Stomach (tissue), 9 donors: ENCODE results near the gene CDH22. TPM values are rescaled to one million over a fixed set of nuclear protein-coding genes. Genes with fewer than 3 reads are reported as not detected.

Experiments
- DNase-seq, 2 donors: peaks; one replicate each; pipeline versions ENCODE4 v3.0.0 to v3.0.0-alpha.2; 2013 to 2019
- H3K27ac ChIP-seq, 5 donors: fragments of 200-600 bp in 4 of 5; sonication (generic) in 4 of 5; one replicate each; pipeline ENCODE4 v1.5.1; 2013 to 2019; ENCODE audit warnings: mild to moderate bottlenecking in 1 of 5, moderate library complexity in 1 of 5
- H3K27me3 ChIP-seq, 3 donors: fragments of 200-600 bp; sonication (generic); one replicate each; pipeline ENCODE4 v1.5.1; 2017 to 2019; ENCODE audit warnings: mixed run types in 1 of 3
- H3K36me3 ChIP-seq, 4 donors: fragments of 200-600 bp; sonication (generic); 1 replicate in 3 of 4; 2 replicates in 1 of 4; pipeline ENCODE4 v1.5.1; 2016 to 2019
- H3K4me1 ChIP-seq, 4 donors: fragments of 200-600 bp; sonication (generic); one replicate each; pipeline ENCODE4 v1.5.1; 2016 to 2019
- H3K4me3 ChIP-seq, 4 donors: fragments of 200-600 bp; sonication (generic) in 3 of 4; one replicate each; pipeline ENCODE4 v1.5.1; 2016 to 2019; ENCODE audit warnings: mild to moderate bottlenecking in 1 of 4
- H3K9me3 ChIP-seq, 4 donors: fragments of 200-600 bp; sonication (generic); one replicate each; pipeline ENCODE4 v1.5.1; 2016 to 2019
- EP300 ChIP-seq: sonication (generic); formaldehyde crosslinking; IDR thresholded peaks from one replicate; pipeline ENCODE4 v1.6.1; 2017; ENCODE audit warnings: antibody characterized with exemption
- POLR2A ChIP-seq, 4 donors: fragments of 450-650 bp; IDR thresholded peaks; one replicate each; pipeline ENCODE4 v1.6.1; 2016; ENCODE audit warnings: antibody characterized with exemption in 4 of 4, control low read depth in 2 of 4, mild to moderate bottlenecking in 1 of 4, moderate library complexity in 1 of 4
- POLR2AphosphoS5 ChIP-seq, 3 donors: sonication (generic); formaldehyde crosslinking; IDR thresholded peaks; one replicate each; pipeline ENCODE4 v1.6.1; 2016; ENCODE audit warnings: antibody characterized with exemption in 3 of 3
- WGBS, 5 donors: extraction: QIAGEN DNeasy Blood & Tissue Kit in 3 of 5; methylation state at CpG; one replicate each; pipeline versions ENCODE4 v1.1.5 to v1.1.7; 2013 to 2018; 5-methylcytosine and 5-hydroxymethylcytosine counted together
- intact Hi-C: fragments of 100-400 bp; cut with DNase I; formaldehyde crosslinking; loops from one replicate; pipeline ENCODE4 v1.15.1; 2023; ENCODE audit warnings: low total_unique reads
- polyA plus RNA-seq, 3 donors: library from polyadenylated mRNA; stranded (reverse); fragments of 200-250 nt; gene quantifications; one replicate each; pipeline ENCODE4 v1.2.3, GENCODE V29; 2013
- total RNA-seq, 5 donors: library from RNA; depleted of rRNA; stranded (reverse); fragments of >200 nt; gene quantifications; one replicate each; pipeline versions ENCODE4 v1.1.0 to v1.2.3, GENCODE V29; 2014 to 2016
- TF ChIP-seq, protein P1 (sequence below), 7 experiments: fragments of 450-650 bp in 4 of 7; fragments of 200-600 bp in 3 of 7; sonication (generic) in 3 of 7; IDR thresholded peaks; one replicate each; pipeline ENCODE4 v1.5.1; 2016 to 2019; ENCODE audit warnings: antibody characterized with exemption in 7 of 7, control low read depth in 2 of 7, mild to moderate bottlenecking in 1 of 7
- donor health status: healthy with polysubstance abuse.
- donor health status: Bipolar disorder and iron deficiency.
- donor health status: healthy.

CDH22 gene
- total and polyA plus RNA-seq, 8 donors = 0.18 to 0.60 (median 0.19) TPM; not detected in 5

DNA sequence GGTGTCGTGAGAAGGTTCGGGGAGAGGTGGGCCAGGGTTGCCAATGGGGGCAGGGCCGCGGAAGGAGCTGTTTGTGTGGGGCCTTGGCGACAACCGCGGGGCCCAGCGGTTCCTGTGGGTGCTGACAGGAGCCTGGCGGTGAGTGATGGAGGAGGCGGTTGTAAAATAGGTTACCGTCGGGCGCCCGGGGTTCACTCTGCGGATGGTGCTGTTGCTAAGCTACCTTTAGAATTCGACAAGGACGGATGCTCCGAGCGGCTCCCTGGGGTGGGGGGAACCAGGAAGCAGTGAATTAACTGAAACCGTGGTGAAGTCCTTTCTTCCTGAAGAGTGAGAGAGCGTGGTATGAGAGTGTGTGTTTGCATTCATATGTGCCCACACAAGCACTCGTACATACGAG is 61.7 kb downstream of the CDH22 start:
- Histone ChIP-seq H3K9me3 (no peaks in the 10 kb centered on the region), H3K4me1 (peaks cover 0 to 5% (median 2%) of the 10 kb centered on the region in 4 donors), H3K4me3 (no peak overlapping the region), H3K27me3 (peaks cover 10 to 100% (median 39%) of the 10 kb centered on the region in 3 donors), H3K36me3 (no peaks in the 10 kb centered on the region), H3K27ac (no peak overlapping the region)
- TF ChIP-seq POLR2A (IDR thresholded peaks at IDR 0.05) (no peak), EP300 (no peak), POLR2AphosphoS5 (IDR thresholded peaks at IDR 0.05) (no peak)
- TF ChIP-seq, protein P1, sequence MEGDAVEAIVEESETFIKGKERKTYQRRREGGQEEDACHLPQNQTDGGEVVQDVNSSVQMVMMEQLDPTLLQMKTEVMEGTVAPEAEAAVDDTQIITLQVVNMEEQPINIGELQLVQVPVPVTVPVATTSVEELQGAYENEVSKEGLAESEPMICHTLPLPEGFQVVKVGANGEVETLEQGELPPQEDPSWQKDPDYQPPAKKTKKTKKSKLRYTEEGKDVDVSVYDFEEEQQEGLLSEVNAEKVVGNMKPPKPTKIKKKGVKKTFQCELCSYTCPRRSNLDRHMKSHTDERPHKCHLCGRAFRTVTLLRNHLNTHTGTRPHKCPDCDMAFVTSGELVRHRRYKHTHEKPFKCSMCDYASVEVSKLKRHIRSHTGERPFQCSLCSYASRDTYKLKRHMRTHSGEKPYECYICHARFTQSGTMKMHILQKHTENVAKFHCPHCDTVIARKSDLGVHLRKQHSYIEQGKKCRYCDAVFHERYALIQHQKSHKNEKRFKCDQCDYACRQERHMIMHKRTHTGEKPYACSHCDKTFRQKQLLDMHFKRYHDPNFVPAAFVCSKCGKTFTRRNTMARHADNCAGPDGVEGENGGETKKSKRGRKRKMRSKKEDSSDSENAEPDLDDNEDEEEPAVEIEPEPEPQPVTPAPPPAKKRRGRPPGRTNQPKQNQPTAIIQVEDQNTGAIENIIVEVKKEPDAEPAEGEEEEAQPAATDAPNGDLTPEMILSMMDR (IDR thresholded peaks at IDR 0.05) = no peak
- intact Hi-C loops = no loop called here
- 10 to 14% (median 11%) methylated on average over 23 of the region's 23 CpGs for WGBS, 5 donors
- DNase-seq = peak in 1 of 2 donors; percentile 49

DNA sequence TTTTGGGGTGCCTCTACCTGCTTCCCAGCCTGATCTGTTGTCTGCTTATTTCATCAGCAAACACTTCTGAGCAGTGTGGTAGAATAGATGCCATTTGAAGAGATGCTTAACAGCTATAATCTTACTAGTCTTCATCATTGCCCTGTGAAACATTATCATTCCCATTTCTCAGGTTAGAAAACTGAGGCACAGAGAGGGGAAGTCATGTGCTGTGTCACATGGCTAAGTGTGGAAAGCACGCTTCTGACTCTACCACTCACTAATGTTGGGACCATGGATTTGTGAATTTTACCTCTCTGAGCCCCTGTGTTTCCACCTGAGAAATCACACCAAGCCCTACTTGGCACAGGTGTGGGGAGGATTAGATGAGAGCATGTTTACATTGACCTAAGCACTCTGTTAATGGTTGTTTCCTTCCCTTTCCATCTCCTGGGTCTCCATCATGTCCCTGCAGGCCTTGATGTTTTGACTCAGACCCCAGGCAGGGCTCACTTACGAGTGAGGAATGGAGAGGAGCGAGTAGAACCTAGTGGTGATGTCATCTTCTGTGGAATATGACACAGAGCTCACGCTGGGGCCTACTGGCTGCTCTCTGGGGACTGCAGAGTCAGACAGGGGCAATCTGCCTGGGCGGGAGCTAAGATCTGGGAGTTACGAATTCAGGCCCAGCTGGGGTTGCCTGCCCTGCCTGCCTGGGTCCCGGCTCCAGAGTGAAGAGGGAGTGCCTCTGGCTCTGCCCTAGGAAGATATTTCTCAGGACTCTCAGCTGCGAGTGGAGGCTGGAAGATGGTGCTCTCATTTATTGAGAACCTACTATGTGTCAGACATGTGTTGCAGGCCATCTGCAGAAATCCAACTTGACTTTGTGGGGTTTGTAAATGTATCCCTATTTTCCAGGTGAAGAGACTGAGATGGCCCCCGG is 64.3 kb downstream of the CDH22 start:
- TF ChIP-seq EP300 = no peak
- no peak for TF ChIP-seq POLR2A (IDR thresholded peaks at IDR 0.05)
- no peak for TF ChIP-seq POLR2AphosphoS5 (IDR thresholded peaks at IDR 0.05)
- TF ChIP-seq, protein P1 (IDR thresholded peaks at IDR 0.05) = no peak
- peaks cover 0 to 100% (median 14%) of the 10 kb centered on the region in 3 donors for H3K27me3 ChIP-seq
- H3K27ac ChIP-seq = no peak overlapping the region
- peaks cover 0 to 5% (median 0%) of the 10 kb centered on the region in 4 donors for H3K4me1 ChIP-seq
- H3K9me3 ChIP-seq = no peaks in the 10 kb centered on the region
- no peak overlapping the region for H3K4me3 ChIP-seq
- H3K36me3 ChIP-seq = no peaks in the 10 kb centered on the region
- WGBS, 5 donors = 43 to 56% (median 51%) methylated on average over 7 to 9 of the region's 9 CpGs
- intact Hi-C loops = no loop called here
- no peak for DNase-seq

DNA sequence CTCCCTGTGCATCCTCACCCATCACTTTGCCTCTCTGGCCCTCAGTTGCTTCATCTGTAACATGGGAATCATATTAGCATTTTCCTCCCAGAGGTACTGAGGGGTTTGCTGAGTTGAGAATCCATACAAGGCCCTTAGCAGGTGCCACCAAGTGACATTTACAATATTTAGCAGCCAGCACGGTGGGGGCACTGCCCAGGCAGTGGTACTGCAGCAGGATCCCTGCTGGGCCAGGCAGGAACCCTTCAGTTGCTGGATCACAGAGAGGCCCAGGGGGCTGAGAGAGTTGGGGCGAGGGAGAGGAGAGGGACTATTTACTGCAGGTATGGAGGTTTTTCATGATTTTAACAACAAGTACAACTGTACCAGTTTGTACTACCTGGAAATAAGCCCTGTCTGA is 65.9 kb downstream of the CDH22 start:
- Histone ChIP-seq H3K9me3 (no peaks in the 10 kb centered on the region), H3K27ac (no peak overlapping the region), H3K4me3 (no peak overlapping the region), H3K4me1 (peaks cover 0 to under 1% (median 0%) of the 10 kb centered on the region in 4 donors), H3K36me3 (no peaks in the 10 kb centered on the region), H3K27me3 (peaks cover 0 to 98% (median 15%) of the 10 kb centered on the region in 3 donors)
- DNase-seq = no peak
- intact Hi-C loops = no loop called here
- TF ChIP-seq, protein P1 (IDR thresholded peaks at IDR 0.05) = no peak
- no peak for TF ChIP-seq POLR2AphosphoS5 (IDR thresholded peaks at IDR 0.05)
- no peak for TF ChIP-seq POLR2A (IDR thresholded peaks at IDR 0.05)
- TF ChIP-seq EP300 = no peak
- 29 to 50% (median 42%) methylated on average over 2 of the region's 2 CpGs for WGBS, 5 donors

DNA sequence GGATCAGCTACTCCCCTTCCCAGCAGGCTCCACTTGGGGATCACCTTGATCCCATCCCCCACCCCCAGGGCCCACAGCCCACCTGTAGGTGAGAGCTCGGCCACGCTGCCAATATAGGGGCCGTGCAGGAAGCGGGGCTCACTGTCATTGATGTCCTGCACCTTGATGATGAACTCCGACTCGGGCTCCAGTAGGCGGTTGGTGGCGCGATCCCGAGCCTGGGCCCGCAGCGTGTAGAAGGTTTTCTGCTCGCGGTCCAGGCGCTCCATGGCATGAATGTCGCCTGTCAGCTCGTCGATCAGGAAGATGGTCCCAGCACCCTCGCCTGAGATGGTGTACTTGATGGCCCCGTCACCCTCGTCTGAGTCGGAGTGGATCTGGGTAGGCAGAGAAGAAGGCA is 67.4 kb downstream of the CDH22 start:
- no peaks in the 10 kb centered on the region for H3K9me3 ChIP-seq
- peaks cover 0 to 94% (median 10%) of the 10 kb centered on the region in 3 donors for H3K27me3 ChIP-seq
- WGBS, 5 donors = 87 to 92% (median 88%) methylated on average over 16 to 22 of the region's 22 CpGs
- no peaks in the 10 kb centered on the region for H3K36me3 ChIP-seq
- no peak overlapping the region for H3K4me3 ChIP-seq
- no peak for TF ChIP-seq EP300
- no peak for TF ChIP-seq POLR2AphosphoS5 (IDR thresholded peaks at IDR 0.05)
- TF ChIP-seq POLR2A (IDR thresholded peaks at IDR 0.05) = no peak
- TF ChIP-seq, protein P1 (IDR thresholded peaks at IDR 0.05) = no peak
- no peaks in the 10 kb centered on the region for H3K4me1 ChIP-seq
- H3K27ac ChIP-seq = no peak overlapping the region
- intact Hi-C loops = no loop called here
- no peak for DNase-seq
